GM23248 (cell line): ENCODE results near the gene KIF7. TPM values are rescaled to one million over a fixed set of nuclear protein-coding genes. Genes with fewer than 3 reads are reported as not detected.

Experiments
- DNase-seq: peaks from one replicate; pipeline ENCODE4 v3.0.0-alpha.2; 2015
- H2AFZ ChIP-seq: fragments of 200-600 bp; sonication (generic); 2 replicates; pipeline ENCODE4 v1.6.1; 2016; ENCODE audit warnings: antibody characterized with exemption
- H3F3A ChIP-seq: fragments of 200-600 bp; sonication (generic); 2 replicates; pipeline ENCODE4 v1.6.1; 2016; ENCODE audit warnings: mild to moderate bottlenecking, antibody characterized with exemption, mixed run types; ENCODE audit not compliant: insufficient read depth
- H3K27ac ChIP-seq: fragments of 200-600 bp; sonication (generic); 2 replicates; pipeline ENCODE4 v1.5.1; 2016; ENCODE audit warnings: mild to moderate bottlenecking
- H3K27me3 ChIP-seq: fragments of 200-600 bp; sonication (generic); replicated peaks from 2 replicates; pipeline ENCODE4 v1.6.1; 2016; ENCODE audit warnings: mild to moderate bottlenecking; ENCODE audit not compliant: insufficient read depth
- H3K36me3 ChIP-seq: fragments of 200-600 bp; sonication (generic); 2 replicates; pipeline ENCODE4 v1.6.1; 2016; ENCODE audit warnings: low read depth, mild to moderate bottlenecking
- H3K4me1 ChIP-seq: fragments of 200-600 bp; sonication (generic); 2 replicates; pipeline ENCODE4 v1.6.1; 2016; ENCODE audit warnings: mild to moderate bottlenecking; ENCODE audit not compliant: insufficient read depth
- H3K4me2 ChIP-seq: fragments of 200-600 bp; sonication (generic); one replicate; pipeline ENCODE4 v1.6.1; 2016; ENCODE audit warnings: mild to moderate bottlenecking; ENCODE audit not compliant: unreplicated experiment
- H3K4me3 ChIP-seq: fragments of 200-600 bp; sonication (generic); 2 replicates; pipeline ENCODE4 v1.5.1; 2016; ENCODE audit warnings: mild to moderate bottlenecking
- H3K79me2 ChIP-seq: fragments of 200-600 bp; sonication (generic); 2 replicates; pipeline ENCODE4 v1.6.1; 2016; ENCODE audit warnings: mild to moderate bottlenecking; ENCODE audit not compliant: insufficient read depth
- H3K9ac ChIP-seq: fragments of 200-600 bp; sonication (generic); 2 replicates; pipeline ENCODE4 v1.6.1; 2016; ENCODE audit warnings: mild to moderate bottlenecking
- H3K9me2 ChIP-seq: fragments of 200-600 bp; sonication (generic); 2 replicates; pipeline ENCODE4 v1.6.1; 2016; ENCODE audit warnings: mixed run types, mild to moderate bottlenecking, moderate library complexity; ENCODE audit not compliant: insufficient read depth
- H3K9me3 ChIP-seq: fragments of 200-600 bp; sonication (generic); one replicate; pipeline ENCODE4 v1.6.1; 2017; ENCODE audit warnings: low read depth
- H4K20me1 ChIP-seq: fragments of 200-600 bp; sonication (generic); 2 replicates; pipeline ENCODE4 v1.6.0; 2016; ENCODE audit not compliant: insufficient read depth
- EZH2 ChIP-seq: fragments of 200-600 bp; sonication (generic); IDR thresholded peaks from 2 replicates; pipeline ENCODE4 v1.6.1; 2018; ENCODE audit warnings: antibody characterized with exemption, mild to moderate bottlenecking; ENCODE audit not compliant: insufficient read depth, poor library complexity, severe bottlenecking
- EZH2phosphoT487 ChIP-seq: fragments of 200-600 bp; sonication (generic); IDR thresholded peaks from 2 replicates; pipeline ENCODE4 v1.6.1; 2018; ENCODE audit warnings: antibody characterized with exemption, moderate library complexity, mild to moderate bottlenecking, low read depth; ENCODE audit not compliant: insufficient read depth
- WGBS, 2 experiments: methylation state at CpG; one replicate each; pipeline ENCODE4 v1.1.6; 2015 to 2017; ENCODE audit warnings: low lambda C conversion rate in 2 of 2, low coverage in 1 of 2; ENCODE audit errors: missing lambda C conversion rate in 2 of 2; 5-methylcytosine and 5-hydroxymethylcytosine counted together
- in situ Hi-C: fragments of 300-500 bp; cut with MboI; formaldehyde crosslinking; loops from 2 replicates; pipeline ENCODE4 v1.15.0; 2020
- polyA plus RNA-seq: library from polyadenylated mRNA; unstranded; fragments of >200 nt; fragmentation: Nextera tagmentation; extraction: Ambion mirVana; gene quantifications from 2 replicates; pipeline ENCODE4 v1.2.1, GENCODE V29; 2016
- total RNA-seq: library from RNA; depleted of rRNA; stranded (reverse); fragments of >200 nt; shearing (Covaris generic); gene quantifications from 2 replicates; pipeline ENCODE4 v1.2.3, GENCODE V29; 2014

Gene KIF7
- total and polyA plus RNA-seq, 2 experiments from 2014 or later, result 6.9 to 30.0 TPM

- H3K27ac ChIP-seq, result no peak overlapping the region
- no peak overlapping the region for H3K4me2 ChIP-seq
- peaks cover 31% of the 10 kb centered on the region for H3F3A ChIP-seq
- no peaks in the 10 kb centered on the region for H3K9me3 ChIP-seq
- in situ Hi-C loops, result no loop called here
- H3K9ac ChIP-seq, result no peak overlapping the region
- H3K4me1 ChIP-seq, result peaks cover 32% of the 10 kb centered on the region
- H2AFZ ChIP-seq, result no peak overlapping the region
- H4K20me1 ChIP-seq, result no peaks in the 10 kb centered on the region
- no peaks in the 10 kb centered on the region for H3K36me3 ChIP-seq
- H3K9me2 ChIP-seq, result no peaks in the 10 kb centered on the region
- DNase-seq, result no peak
- TF ChIP-seq EZH2 (no peak), EZH2phosphoT487 (no peak)
- H3K79me2 ChIP-seq, result peaks cover 4% of the 10 kb centered on the region; the same call in 1 of the 2 replicates
- H3K27me3 ChIP-seq, result no peaks in the 10 kb centered on the region
- H3K4me3 ChIP-seq, result no peak overlapping the region
- 96 to 97% methylated on average over 2 of the region's 2 CpGs for WGBS, 2 experiments
These were observed 4.0 kb upstream of the KIF7 start for GRCh38 chr15:89659295-89659694.

GRCh38 chr15:89657686-89658200, 2.5 kb upstream of the KIF7 start:
- H3K4me1 ChIP-seq, result peaks cover 29% of the 10 kb centered on the region
- H3K9ac ChIP-seq, result no peak overlapping the region
- peaks cover 29% of the 10 kb centered on the region for H3F3A ChIP-seq
- in situ Hi-C loops, result no loop called here
- no peak overlapping the region for H3K27ac ChIP-seq
- TF ChIP-seq EZH2, result no peak
- TF ChIP-seq EZH2phosphoT487, result no peak
- no peaks in the 10 kb centered on the region for H4K20me1 ChIP-seq
- no peaks in the 10 kb centered on the region for H3K36me3 ChIP-seq
- no peaks in the 10 kb centered on the region for H3K9me2 ChIP-seq
- no peak for DNase-seq
- no peak overlapping the region for H3K4me2 ChIP-seq
- H3K9me3 ChIP-seq, result no peaks in the 10 kb centered on the region
- WGBS, 2 experiments, result 74 to 79% methylated on average over 5 of the region's 5 CpGs
- no peak overlapping the region for H3K4me3 ChIP-seq
- no peak overlapping the region for H2AFZ ChIP-seq
- no peaks in the 10 kb centered on the region for H3K27me3 ChIP-seq
- H3K79me2 ChIP-seq, result peaks cover 17% of the 10 kb centered on the region

GRCh38 chr15:89656116-89656815, 999 bp upstream of the KIF7 start:
- H2AFZ ChIP-seq, result peak overlapping the region; percentile 74; the same call in 1 of the 2 replicates
- H4K20me1 ChIP-seq, result no peaks in the 10 kb centered on the region
- peak; percentile 75 for DNase-seq
- H3K36me3 ChIP-seq, result no peaks in the 10 kb centered on the region
- H3F3A ChIP-seq, result peaks cover 20% of the 10 kb centered on the region
- no peaks in the 10 kb centered on the region for H3K27me3 ChIP-seq
- TF ChIP-seq EZH2 (no peak), EZH2phosphoT487 (no peak)
- peak overlapping the region; percentile 82 for H3K27ac ChIP-seq
- H3K79me2 ChIP-seq, result peaks cover 32% of the 10 kb centered on the region
- no peak overlapping the region; the same call in 1 of the 2 replicates for H3K4me3 ChIP-seq
- H3K9ac ChIP-seq, result peak overlapping the region; percentile 84
- H3K9me2 ChIP-seq, result no peaks in the 10 kb centered on the region
- WGBS, 2 experiments, result 26 to 28% methylated on average over 7 of the region's 7 CpGs
- no peaks in the 10 kb centered on the region for H3K9me3 ChIP-seq
- in situ Hi-C loops, result no loop called here
- H3K4me1 ChIP-seq, result peaks cover 18% of the 10 kb centered on the region
- H3K4me2 ChIP-seq, result peak overlapping the region; percentile 99

- peak overlapping the region; percentile 92 for H3K4me3 ChIP-seq
- H2AFZ ChIP-seq, result peak overlapping the region; percentile 74
- no peaks in the 10 kb centered on the region for H3K27me3 ChIP-seq
- H3K9me2 ChIP-seq, result no peaks in the 10 kb centered on the region
- no peaks in the 10 kb centered on the region for H3K36me3 ChIP-seq
- H3K9ac ChIP-seq, result peak overlapping the region; percentile 84
- TF ChIP-seq EZH2phosphoT487 (no peak), EZH2 (no peak)
- H4K20me1 ChIP-seq, result no peaks in the 10 kb centered on the region
- H3K4me1 ChIP-seq, result peaks cover 18% of the 10 kb centered on the region
- H3K27ac ChIP-seq, result peak overlapping the region; percentile 82
- no peaks in the 10 kb centered on the region for H3K9me3 ChIP-seq
- H3K4me2 ChIP-seq, result peak overlapping the region; percentile 99
- WGBS, 2 experiments, result 2 to 7% methylated on average over 12 to 14 of the region's 14 CpGs
- peak; percentile 87 for DNase-seq
- in situ Hi-C loops, result no loop called here
- peaks cover 45% of the 10 kb centered on the region for H3K79me2 ChIP-seq
- peaks cover 20% of the 10 kb centered on the region for H3F3A ChIP-seq
These were observed 936 bp downstream of the KIF7 start for GRCh38 chr15:89654301-89654761.
